HG02610 (cell line): Measurements from ENCODE around the gene TMEM256.

ENCODE experiments used
- ATAC-seq: cut with Tn5 transposase; IDR thresholded peaks from one replicate; pipeline ENCODE4 v1.9.1; 2021; ENCODE audit warnings: mild to moderate bottlenecking, moderate library complexity; ENCODE audit not compliant: unreplicated experiment

The TMEM256 gene

GRCh38 chr17:7403977-7404736, at the start of gene TMEM256:
TMEM256 (minus strand) TSS chr17:7404097; CDS start chr17:7404084, 13 bp downstream.
- ATAC-seq = peak; percentile 95

- ATAC-seq = no peak
These were observed 44.6 kb upstream of the TMEM256 start for GRCh38 chr17:7448461-7448860.

- no peak for ATAC-seq
These were observed 41.7 kb upstream of the TMEM256 start for GRCh38 chr17:7445619-7445968.

- no peak for ATAC-seq
These were observed 41.1 kb upstream of the TMEM256 start, which contains the start of gene CHRNB1 for GRCh38 chr17:7444682-7445618. CHRNB1 (plus strand) TSS chr17:7445061; CDS start chr17:7445128, 67 bp downstream.

GRCh38 chr17:7443499-7444485, 39.9 kb upstream of the TMEM256 start:
- no peak for ATAC-seq

GRCh38 chr17:7442142-7442541, 38.2 kb upstream of the TMEM256 start:
- ATAC-seq = no peak

- no peak for ATAC-seq
These were observed 37.4 kb upstream of the TMEM256 start for GRCh38 chr17:7441266-7441665.

- no peak for ATAC-seq
These were observed 36.9 kb upstream of the TMEM256 start for GRCh38 chr17:7440834-7441195.

- no peak for ATAC-seq
These were observed 36.4 kb upstream of the TMEM256 start for GRCh38 chr17:7440113-7440833.

GRCh38 chr17:7439462-7440112, 35.7 kb upstream of the TMEM256 start, which contains the start of gene FGF11:
FGF11 (plus strand) TSS chr17:7439512; CDS start chr17:7439621, 109 bp downstream.
- ATAC-seq = no peak

GRCh38 chr17:7438656-7439460, 35.0 kb upstream of the TMEM256 start:
- ATAC-seq = no peak

- ATAC-seq = no peak
These were observed 34.2 kb upstream of the TMEM256 start for GRCh38 chr17:7437950-7438614.

- ATAC-seq = no peak
These were observed 33.5 kb upstream of the TMEM256 start for GRCh38 chr17:7437369-7437863.

- ATAC-seq = no peak
These were observed 32.9 kb upstream of the TMEM256 start for GRCh38 chr17:7436556-7437368.

GRCh38 chr17:7435676-7436555, 32.0 kb upstream of the TMEM256 start:
- ATAC-seq = peak; percentile 8

GRCh38 chr17:7432296-7432695, 28.4 kb upstream of the TMEM256 start:
- ATAC-seq = no peak
